Lower leg skin (tissue), 3 donors: ENCODE measurements around the gene KAZN.

ENCODE experiments used
- POLR2A ChIP-seq, 2 donors: fragments of 450-650 bp; IDR thresholded peaks; one replicate each; pipeline ENCODE4 v1.6.1; 2016 to 2017; ENCODE audit warnings: antibody characterized with exemption in 2 of 2, mild to moderate bottlenecking in 1 of 2, moderate library complexity in 1 of 2
- TF ChIP-seq, protein P1 (sequence below), 3 donors: fragments of 450-650 bp; IDR thresholded peaks; one replicate each; pipeline ENCODE4 v1.5.1; 2016; ENCODE audit warnings: antibody characterized with exemption in 3 of 3, mild to moderate bottlenecking in 3 of 3, moderate library complexity in 2 of 3

- TF ChIP-seq, protein P1, sequence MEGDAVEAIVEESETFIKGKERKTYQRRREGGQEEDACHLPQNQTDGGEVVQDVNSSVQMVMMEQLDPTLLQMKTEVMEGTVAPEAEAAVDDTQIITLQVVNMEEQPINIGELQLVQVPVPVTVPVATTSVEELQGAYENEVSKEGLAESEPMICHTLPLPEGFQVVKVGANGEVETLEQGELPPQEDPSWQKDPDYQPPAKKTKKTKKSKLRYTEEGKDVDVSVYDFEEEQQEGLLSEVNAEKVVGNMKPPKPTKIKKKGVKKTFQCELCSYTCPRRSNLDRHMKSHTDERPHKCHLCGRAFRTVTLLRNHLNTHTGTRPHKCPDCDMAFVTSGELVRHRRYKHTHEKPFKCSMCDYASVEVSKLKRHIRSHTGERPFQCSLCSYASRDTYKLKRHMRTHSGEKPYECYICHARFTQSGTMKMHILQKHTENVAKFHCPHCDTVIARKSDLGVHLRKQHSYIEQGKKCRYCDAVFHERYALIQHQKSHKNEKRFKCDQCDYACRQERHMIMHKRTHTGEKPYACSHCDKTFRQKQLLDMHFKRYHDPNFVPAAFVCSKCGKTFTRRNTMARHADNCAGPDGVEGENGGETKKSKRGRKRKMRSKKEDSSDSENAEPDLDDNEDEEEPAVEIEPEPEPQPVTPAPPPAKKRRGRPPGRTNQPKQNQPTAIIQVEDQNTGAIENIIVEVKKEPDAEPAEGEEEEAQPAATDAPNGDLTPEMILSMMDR (IDR thresholded peaks at IDR 0.05), result no peak
- TF ChIP-seq POLR2A (IDR thresholded peaks at IDR 0.05), result no peak
These were observed 485.1 kb downstream of the KAZN start for GRCh38 chr1:15083578-15083977.
